WERI-Rb-1 (cell line): Measurements from ENCODE around the gene CYP26A1.

Experiments used
- DNase-seq: peaks from one replicate; pipeline ENCODE4 v3.0.0-alpha.2; 2020
- H3K27ac ChIP-seq: fragments of 250-450 bp; sonication (Bioruptor Pico); 2 replicates; pipeline ENCODE4 v1.5.1; 2020; ENCODE audit warnings: mild to moderate bottlenecking, moderate library complexity
- H3K27me3 ChIP-seq: fragments of 250-450 bp; sonication (Bioruptor Pico); 2 replicates; pipeline ENCODE4 v1.5.1; 2021; ENCODE audit warnings: mild to moderate bottlenecking, low read depth, moderate library complexity; ENCODE audit not compliant: insufficient read depth, severe bottlenecking
- H3K36me3 ChIP-seq: fragments of 250-450 bp; sonication (Bioruptor Pico); 2 replicates; pipeline ENCODE4 v1.5.1; 2020; ENCODE audit warnings: mild to moderate bottlenecking, moderate library complexity
- H3K4me3 ChIP-seq: 2 replicates; pipeline ENCODE4 v1.5.1; 2011; ENCODE audit warnings: low read depth, mild to moderate bottlenecking, control low read depth, low read length
- H3K9me3 ChIP-seq: fragments of 250-450 bp; sonication (Bioruptor Pico); 2 replicates; pipeline ENCODE4 v1.5.1; 2021; ENCODE audit warnings: mild to moderate bottlenecking, moderate library complexity; ENCODE audit not compliant: severe bottlenecking
- CTCF ChIP-seq: IDR thresholded peaks from 2 replicates; pipeline ENCODE4 v1.5.1; 2011; ENCODE audit warnings: low read depth, mild to moderate bottlenecking, control low read depth, inconsistent platforms, low read length

Gene CYP26A1

GRCh38 chr10:93058139-93058538 is 15.6 kb upstream of the CYP26A1 start:
- Histone ChIP-seq H3K27ac (no peak overlapping the region), H3K36me3 (peaks cover 8% of the 10 kb centered on the region; the same call in 1 of the 2 replicates), H3K27me3 (peaks cover 3% of the 10 kb centered on the region), H3K4me3 (no peak overlapping the region), H3K9me3 (no peaks in the 10 kb centered on the region)
- no peak for TF ChIP-seq CTCF
- DNase-seq = no peak

- no peaks in the 10 kb centered on the region for H3K27me3 ChIP-seq
These were observed 13.5 kb upstream of the CYP26A1 start, which contains the start of gene CYP26C1 for GRCh38 chr10:93059975-93060886. Gene CYP26C1 (plus strand): TSS chr10:93060798. CDS start chr10:93061264, 466 bp downstream.

GRCh38 chr10:93060887-93061593 is 12.7 kb upstream of the CYP26A1 start:
- Histone ChIP-seq H3K4me3 (no peak overlapping the region), H3K9me3 (no peaks in the 10 kb centered on the region), H3K27me3 (no peaks in the 10 kb centered on the region), H3K27ac (no peak overlapping the region), H3K36me3 (peaks cover 8% of the 10 kb centered on the region; the same call in 1 of the 2 replicates)
- DNase-seq = no peak
- TF ChIP-seq CTCF = no peak

More at GRCh38 chr10:93059975-93060886, 13.5 kb upstream of the CYP26A1 start, which contains the start of gene CYP26C1:
- TF ChIP-seq CTCF = no peak
- peaks cover 8% of the 10 kb centered on the region; the same call in 1 of the 2 replicates for H3K36me3 ChIP-seq
- no peaks in the 10 kb centered on the region for H3K9me3 ChIP-seq
- H3K4me3 ChIP-seq = no peak within 1 kb of the TSS
- no peak within 1 kb of the TSS for H3K27ac ChIP-seq
- no peak for DNase-seq

GRCh38 chr10:93061594-93062513 is 11.8 kb upstream of the CYP26A1 start:
- H3K9me3 ChIP-seq = no peaks in the 10 kb centered on the region
- peaks cover 8% of the 10 kb centered on the region; the same call in 1 of the 2 replicates for H3K36me3 ChIP-seq
- no peaks in the 10 kb centered on the region for H3K27me3 ChIP-seq
- TF ChIP-seq CTCF = no peak
- no peak overlapping the region for H3K4me3 ChIP-seq
- no peak for DNase-seq
- H3K27ac ChIP-seq = no peak overlapping the region

GRCh38 chr10:93062514-93063143 is 11.1 kb upstream of the CYP26A1 start:
- Histone ChIP-seq H3K36me3 (peaks cover 8% of the 10 kb centered on the region; the same call in 1 of the 2 replicates), H3K4me3 (no peak overlapping the region), H3K9me3 (no peaks in the 10 kb centered on the region), H3K27ac (no peak overlapping the region), H3K27me3 (peaks cover 6% of the 10 kb centered on the region)
- no peak for DNase-seq
- TF ChIP-seq CTCF = no peak
